PC-9 (cell line): Measurements from ENCODE around the gene CBFA2T3. TPM values are rescaled to one million over a fixed set of nuclear protein-coding genes. Genes with fewer than 3 reads are reported as not detected.
A peak's percentile ranks its signal among the peaks of the same experiment; 100 is the strongest.

Experiments used
- BruUV-seq: library from RNA; stranded (reverse); fragments of 400-500 nt; replicated peaks from 2 replicates; lab custom pipeline; 2021; lab: Mats Ljungman, UMichigan
- CTCF ChIA-PET: fragments of 300-600 bp; sonication (Branson Sonifier 250); formaldehyde crosslinking; loops from one replicate; lab custom pipeline; 2022; ENCODE audit warnings: antibody characterized with exemption; lab: Charles Lee
- POLR2A ChIA-PET: fragments of 300-600 bp; sonication (Branson Sonifier 250); formaldehyde crosslinking; loops from one replicate; lab custom pipeline; 2022; ENCODE audit warnings: antibody characterized with exemption; ENCODE audit not compliant: unreplicated experiment; lab: Charles Lee
- DNase-seq, 2 experiments: peaks; one replicate each; pipeline versions ENCODE4 v3.0.0 to v3.0.0-alpha.2; 2015 to 2022; ENCODE audit warnings: mixed read lengths in 1 of 2
- H2AFZ ChIP-seq: fragments of 200-600 bp; sonication (generic); 2 replicates; pipeline ENCODE4 v1.8.1; 2017; ENCODE audit warnings: antibody characterized with exemption
- H3F3A ChIP-seq: fragments of 200-600 bp; sonication (generic); 2 replicates; pipeline ENCODE4 v1.8.1; 2017; ENCODE audit warnings: antibody characterized with exemption, mild to moderate bottlenecking, low read depth; ENCODE audit not compliant: insufficient read depth
- H3K27ac ChIP-seq: fragments of 200-600 bp; sonication (generic); 2 replicates; pipeline ENCODE4 v1.6.1; 2016; ENCODE audit warnings: mixed run types
- H3K27me3 ChIP-seq: fragments of 200-600 bp; sonication (generic); 2 replicates; pipeline ENCODE4 v1.6.1; 2016; ENCODE audit warnings: low read depth, mixed run types; ENCODE audit not compliant: insufficient read depth
- H3K36me3 ChIP-seq: fragments of 200-600 bp; sonication (generic); 2 replicates; pipeline ENCODE4 v1.6.1; 2016; ENCODE audit warnings: low read depth, mixed run types
- H3K4me1 ChIP-seq: fragments of 200-600 bp; sonication (generic); replicated peaks from 2 replicates; pipeline ENCODE4 v1.6.1; 2016; ENCODE audit warnings: mixed run types; ENCODE audit not compliant: insufficient read depth
- H3K4me2 ChIP-seq: fragments of 200-600 bp; sonication (generic); 2 replicates; pipeline ENCODE4 v1.6.1; 2017; ENCODE audit warnings: mixed run types
- H3K4me3 ChIP-seq: fragments of 200-600 bp; sonication (generic); 2 replicates; pipeline ENCODE4 v1.6.1; 2016; ENCODE audit warnings: mixed run types
- H3K79me2 ChIP-seq: fragments of 200-600 bp; sonication (generic); 2 replicates; pipeline ENCODE4 v1.6.1; 2017; ENCODE audit warnings: low read depth, mixed run types
- H3K9me2 ChIP-seq: fragments of 200-600 bp; sonication (generic); 2 replicates; pipeline ENCODE4 v1.8.1; 2017; ENCODE audit warnings: mild to moderate bottlenecking; ENCODE audit not compliant: insufficient read depth
- H3K9me3 ChIP-seq: fragments of 200-600 bp; sonication (generic); 2 replicates; pipeline ENCODE4 v1.8.1; 2016; ENCODE audit warnings: low read depth; ENCODE audit not compliant: insufficient read depth
- H4K20me1 ChIP-seq: fragments of 200-600 bp; sonication (generic); 2 replicates; pipeline ENCODE4 v1.8.1; 2017; ENCODE audit not compliant: insufficient read depth
- CTCF ChIP-seq: fragments of 200-600 bp; sonication (generic); conservative IDR thresholded peaks from 2 replicates; pipeline ENCODE4 v1.6.1; 2017; ENCODE audit warnings: mixed run types, antibody characterized with exemption, mild to moderate bottlenecking, moderate library complexity
- EZH2 ChIP-seq: fragments of 200-600 bp; sonication (generic); IDR thresholded peaks from 2 replicates; pipeline ENCODE4 v1.8.0; 2017; ENCODE audit warnings: antibody characterized with exemption, low read depth
- intact Hi-C: fragments of 100-400 bp; cut with micrococcal nuclease; formaldehyde crosslinking; loops from one replicate; pipeline ENCODE4 v1.10.0; 2022; ENCODE audit not compliant: unreplicated experiment
- total RNA-seq: library from RNA; stranded (reverse); gene quantifications from 2 replicates; pipeline ENCODE4 v1.2.3, GENCODE V29; 2021

The CBFA2T3 gene
- total RNA-seq, 1 experiment from 2014 or later, result 1.0 TPM

DNA sequence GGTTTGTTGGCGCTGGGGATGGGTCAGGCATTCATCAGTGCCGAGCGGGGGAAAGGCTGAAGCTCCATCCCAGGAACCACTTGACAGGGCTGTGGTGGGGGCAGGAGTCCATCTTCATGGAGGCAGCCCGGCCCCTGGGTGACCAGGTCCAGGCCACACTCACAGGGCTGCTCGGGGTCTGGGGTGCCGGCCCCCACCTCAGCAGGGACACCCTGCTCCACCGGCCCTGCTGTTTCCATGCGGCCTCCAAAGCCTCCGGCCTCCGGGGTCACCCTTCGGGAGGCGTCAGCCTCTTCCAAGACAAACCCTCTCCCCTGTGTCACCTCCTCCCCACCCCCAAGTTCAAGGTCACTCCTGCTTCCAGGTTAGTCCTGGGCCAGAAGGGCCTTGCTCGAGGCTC lies 142.3 kb downstream of the CBFA2T3 start:
- intact Hi-C loops, result no loop called here
- H3K4me2 ChIP-seq, result no peak overlapping the region
- H3K27me3 ChIP-seq, result no peaks in the 10 kb centered on the region
- no peak overlapping the region for H3K4me3 ChIP-seq
- no peaks in the 10 kb centered on the region for H3K36me3 ChIP-seq
- ChIA-PET POLR2A (no interaction called here), CTCF (no interaction called here)
- no peak overlapping the region for H3K27ac ChIP-seq
- no peaks in the 10 kb centered on the region for H4K20me1 ChIP-seq
- H3F3A ChIP-seq, result no peaks in the 10 kb centered on the region
- no peaks in the 10 kb centered on the region for H3K9me3 ChIP-seq
- no TSS peak for BruUV-seq
- no peaks in the 10 kb centered on the region for H3K4me1 ChIP-seq
- no peak for DNase-seq
- no peak overlapping the region for H2AFZ ChIP-seq
- no peak for TF ChIP-seq EZH2
- TF ChIP-seq CTCF, result no peak
- no peaks in the 10 kb centered on the region for H3K9me2 ChIP-seq
- no peaks in the 10 kb centered on the region for H3K79me2 ChIP-seq

DNA sequence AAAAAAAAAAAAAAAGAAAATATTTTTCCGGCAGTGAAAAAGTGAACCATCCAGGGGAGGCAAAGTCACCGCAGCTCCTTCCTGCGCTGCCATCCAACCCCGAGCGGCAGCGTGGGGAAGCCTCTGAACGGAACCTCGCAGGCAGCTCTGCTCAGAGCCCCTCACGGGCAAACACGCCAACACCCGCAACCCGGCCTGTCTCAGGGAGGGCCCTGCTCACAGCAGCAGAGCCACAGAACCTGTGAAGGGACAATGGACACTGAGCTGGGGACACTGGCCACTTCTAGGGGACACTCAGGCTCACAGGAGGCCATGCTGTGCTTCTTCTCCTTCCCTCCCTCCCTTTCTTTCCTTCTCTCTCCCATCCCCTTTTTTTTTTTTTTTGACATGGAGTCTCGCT lies 143.9 kb downstream of the CBFA2T3 start:
- DNase-seq, result no peak
- no peaks in the 10 kb centered on the region for H3K36me3 ChIP-seq
- H3K4me1 ChIP-seq, result no peaks in the 10 kb centered on the region
- TF ChIP-seq EZH2 (no peak), CTCF (no peak)
- H3K9me3 ChIP-seq, result no peaks in the 10 kb centered on the region
- ChIA-PET CTCF (interaction anchor here (0.6 kb wide), 1 partner anchor 385 kb away, joined by 14 read pairs; the partner anchor contains the start of gene ZNF778), POLR2A (no interaction called here)
- intact Hi-C loops, result no loop called here
- H3K79me2 ChIP-seq, result no peaks in the 10 kb centered on the region
- H3K9me2 ChIP-seq, result no peaks in the 10 kb centered on the region
- no peak overlapping the region for H2AFZ ChIP-seq
- no TSS peak for BruUV-seq
- H3K4me3 ChIP-seq, result no peak overlapping the region
- no peaks in the 10 kb centered on the region for H3F3A ChIP-seq
- no peak overlapping the region for H3K27ac ChIP-seq
- no peaks in the 10 kb centered on the region for H4K20me1 ChIP-seq
- no peak overlapping the region for H3K4me2 ChIP-seq
- H3K27me3 ChIP-seq, result no peaks in the 10 kb centered on the region

DNA sequence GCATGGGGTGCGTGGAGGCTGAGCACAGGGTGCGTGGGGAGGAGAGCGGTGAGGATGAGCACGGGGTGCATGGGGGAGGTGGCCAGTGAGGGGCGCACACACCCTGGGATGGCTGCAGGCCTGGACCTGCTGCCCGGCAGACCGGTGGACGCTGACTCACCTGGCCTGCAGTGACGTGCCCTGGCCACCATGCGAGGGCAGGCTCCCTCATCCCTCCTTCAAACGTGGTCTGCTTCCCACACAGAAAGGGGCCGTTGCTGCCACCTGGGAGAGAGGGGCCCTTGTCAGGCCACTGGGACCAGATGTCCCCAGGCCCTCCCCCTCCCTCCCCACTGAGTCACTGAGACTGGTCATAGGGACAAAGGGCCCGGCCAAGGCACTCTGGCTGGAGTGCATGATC lies 145.2 kb downstream of the CBFA2T3 start:
- POLR2A ChIA-PET, result no interaction called here
- no peak for TF ChIP-seq EZH2
- TF ChIP-seq CTCF, result no peak; the same call in 1 of the 2 replicates
- H3F3A ChIP-seq, result no peaks in the 10 kb centered on the region

More for the DNA sequence above, 145.2 kb downstream of the CBFA2T3 start:
- Histone ChIP-seq H3K4me3 (no peak overlapping the region), H2AFZ (no peak overlapping the region), H3K79me2 (no peaks in the 10 kb centered on the region), H3K27me3 (no peaks in the 10 kb centered on the region), H3K4me1 (no peaks in the 10 kb centered on the region), H3K9me3 (no peaks in the 10 kb centered on the region), H3K4me2 (no peak overlapping the region), H4K20me1 (no peaks in the 10 kb centered on the region), H3K27ac (no peak overlapping the region), H3K36me3 (no peaks in the 10 kb centered on the region), H3K9me2 (no peaks in the 10 kb centered on the region)
- DNase-seq, result peak in 1 of 2 experiments; percentile 49
- CTCF ChIA-PET, result no interaction called here
- BruUV-seq, result no TSS peak
- intact Hi-C loops, result no loop called here
